Measurements from ENCODE around the gene GNGT2. TPM values are rescaled to one million over a fixed set of nuclear protein-coding genes. Genes with fewer than 3 reads are reported as not detected.
A peak's percentile ranks its signal among the peaks of the same experiment; 100 is the strongest.

The GNGT2 gene
- total RNA-seq (ENCODE audit: low replicate concordance) = not detected in 2 replicates

DNA sequence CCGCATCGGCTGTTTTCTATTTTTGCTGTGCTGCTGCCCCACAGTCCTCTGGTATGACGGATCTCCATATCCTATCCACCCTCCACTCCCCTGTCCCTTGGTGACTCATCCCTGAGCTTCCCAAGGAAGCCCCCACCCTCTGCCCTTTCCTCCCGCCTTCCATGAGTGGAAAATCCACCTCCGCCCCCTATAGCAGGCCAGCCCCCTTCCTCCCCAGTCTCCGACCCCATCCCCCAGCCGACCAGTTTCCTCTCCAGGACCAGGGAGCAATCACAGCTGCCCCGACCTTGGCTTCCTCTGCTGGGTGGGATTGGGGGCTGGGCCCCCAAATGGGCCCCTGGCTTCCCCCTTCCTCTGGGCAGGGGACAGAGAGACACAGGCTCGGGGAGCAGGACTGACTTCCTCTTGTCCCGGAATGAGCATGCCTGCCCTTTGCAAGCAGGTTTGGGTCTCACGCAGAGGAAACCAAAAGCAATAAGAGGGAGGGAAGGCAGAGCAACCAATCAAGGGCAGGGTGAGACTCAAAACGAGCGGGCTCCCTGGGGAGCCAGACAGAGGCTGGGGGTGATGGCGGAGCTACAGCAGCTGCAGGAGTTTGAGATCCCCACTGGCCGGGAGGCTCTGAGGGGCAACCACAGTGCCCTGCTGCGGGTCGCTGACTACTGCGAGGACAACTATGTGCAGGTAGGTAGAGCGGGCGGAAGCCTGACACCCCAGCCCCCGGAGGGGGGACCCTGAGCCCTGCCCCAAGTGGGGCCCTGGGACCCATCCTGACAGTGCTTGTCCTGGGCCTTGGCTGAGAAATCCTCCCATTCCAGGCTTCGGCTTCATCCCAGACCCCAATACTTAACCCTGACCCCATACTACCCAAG is at the start of gene GNGT2, which contains the start of gene ABI3:
GNGT2 (minus strand) TSS at position 417 of the 872 bp plus-strand sequence. CDS start 3,152 bp downstream, outside the sequence.
ABI3 (plus strand) TSS at position 550 of the 872 bp plus-strand sequence; CDS start at position 568, 18 bp downstream.
- Mint-ChIP-seq H3K27me3 (ENCODE audit: insufficient read depth, low read depth) (peaks cover 13% of the 10 kb centered on the region), H3K9me3 (no peaks in the 10 kb centered on the region), H3K4me3 (peak within 1 kb of the TSS; percentile 34), H3K27ac (peak within 1 kb of the TSS; percentile 40), H3K36me3 (no peaks in the 10 kb centered on the region), H3K4me1 (peaks cover 15% of the 10 kb centered on the region)
- Histone ChIP-seq H3K27ac (no peak within 1 kb of the TSS), H3K79me2 (ENCODE audit: low read depth) (no peaks in the 10 kb centered on the region), H3K4me2 (peak within 1 kb of the TSS; percentile 63), H3K9ac (no peak within 1 kb of the TSS), H2AFZ (replicated peaks) (peak within 1 kb of the TSS; percentile 61), H3K4me1 (peaks cover 12% of the 10 kb centered on the region), H3F3A (ENCODE audit: low read depth) (no peaks in the 10 kb centered on the region), H3K9me3 (ENCODE audit: low read depth) (no peaks in the 10 kb centered on the region), H3K27me3 (no peaks in the 10 kb centered on the region), H4K20me1 (ENCODE audit: low read depth) (no peaks in the 10 kb centered on the region), H3K36me3 (no peaks in the 10 kb centered on the region), H3K4me3 (no peak within 1 kb of the TSS)
- no peak for TF ChIP-seq EZH2phosphoT487 (IDR thresholded peaks at IDR 0.05)
- TF ChIP-seq EZH2 (IDR thresholded peaks at IDR 0.05) = no peak
- TF ChIP-seq, protein P1, sequence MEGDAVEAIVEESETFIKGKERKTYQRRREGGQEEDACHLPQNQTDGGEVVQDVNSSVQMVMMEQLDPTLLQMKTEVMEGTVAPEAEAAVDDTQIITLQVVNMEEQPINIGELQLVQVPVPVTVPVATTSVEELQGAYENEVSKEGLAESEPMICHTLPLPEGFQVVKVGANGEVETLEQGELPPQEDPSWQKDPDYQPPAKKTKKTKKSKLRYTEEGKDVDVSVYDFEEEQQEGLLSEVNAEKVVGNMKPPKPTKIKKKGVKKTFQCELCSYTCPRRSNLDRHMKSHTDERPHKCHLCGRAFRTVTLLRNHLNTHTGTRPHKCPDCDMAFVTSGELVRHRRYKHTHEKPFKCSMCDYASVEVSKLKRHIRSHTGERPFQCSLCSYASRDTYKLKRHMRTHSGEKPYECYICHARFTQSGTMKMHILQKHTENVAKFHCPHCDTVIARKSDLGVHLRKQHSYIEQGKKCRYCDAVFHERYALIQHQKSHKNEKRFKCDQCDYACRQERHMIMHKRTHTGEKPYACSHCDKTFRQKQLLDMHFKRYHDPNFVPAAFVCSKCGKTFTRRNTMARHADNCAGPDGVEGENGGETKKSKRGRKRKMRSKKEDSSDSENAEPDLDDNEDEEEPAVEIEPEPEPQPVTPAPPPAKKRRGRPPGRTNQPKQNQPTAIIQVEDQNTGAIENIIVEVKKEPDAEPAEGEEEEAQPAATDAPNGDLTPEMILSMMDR (IDR thresholded peaks at IDR 0.05) = no peak
- DNase-seq (ENCODE audit: low spot score) = no peak

DNA sequence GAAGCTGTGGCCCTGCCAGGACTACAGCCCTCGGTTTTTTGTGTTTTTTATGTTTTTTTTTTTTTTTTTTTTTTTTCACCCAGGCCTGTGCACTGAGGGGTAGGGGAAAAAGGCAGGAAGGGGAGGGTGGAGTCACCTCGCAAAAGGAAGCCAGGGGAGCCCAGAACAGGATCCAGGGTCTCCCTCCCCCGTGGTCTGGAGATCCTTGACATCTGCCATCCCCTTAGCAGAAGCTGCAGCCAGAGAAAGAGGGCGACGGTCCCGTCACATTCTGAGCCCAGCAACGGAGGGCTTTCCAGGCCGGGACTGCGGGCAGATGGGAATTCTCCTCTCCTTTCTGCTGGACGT is 49.3 kb upstream of the GNGT2 start:
- peaks cover 7% of the 10 kb centered on the region for H3K4me1 Mint-ChIP-seq
- H3K27ac Mint-ChIP-seq = no peak overlapping the region
- H3F3A ChIP-seq (ENCODE audit: low read depth) = peaks cover 13% of the 10 kb centered on the region
- H3K9me3 ChIP-seq (ENCODE audit: low read depth) = no peaks in the 10 kb centered on the region
- H2AFZ ChIP-seq (replicated peaks) = no peak overlapping the region
- H4K20me1 ChIP-seq (ENCODE audit: low read depth) = no peaks in the 10 kb centered on the region
- peaks cover 10% of the 10 kb centered on the region for H3K27me3 Mint-ChIP-seq (ENCODE audit: insufficient read depth, low read depth)
- DNase-seq (ENCODE audit: low spot score) = no peak
- H3K27me3 ChIP-seq = peaks cover 30% of the 10 kb centered on the region
- no peaks in the 10 kb centered on the region for H3K79me2 ChIP-seq (ENCODE audit: low read depth)
- no peaks in the 10 kb centered on the region for H3K36me3 ChIP-seq
- H3K9me3 Mint-ChIP-seq = no peaks in the 10 kb centered on the region
- peak overlapping the region; percentile 81 for H3K4me2 ChIP-seq
- H3K27ac ChIP-seq = no peak overlapping the region
- H3K4me1 ChIP-seq = no peaks in the 10 kb centered on the region
- no peak overlapping the region for H3K9ac ChIP-seq
- H3K4me3 Mint-ChIP-seq = peak overlapping the region; percentile 85
- peak overlapping the region; percentile 60 for H3K4me3 ChIP-seq
- no peaks in the 10 kb centered on the region for H3K36me3 Mint-ChIP-seq
- TF ChIP-seq EZH2 (IDR thresholded peaks at IDR 0.05) (no peak), EZH2phosphoT487 (IDR thresholded peaks at IDR 0.05) (no peak)
- TF ChIP-seq, protein P1 (IDR thresholded peaks at IDR 0.05) = no peak

DNA sequence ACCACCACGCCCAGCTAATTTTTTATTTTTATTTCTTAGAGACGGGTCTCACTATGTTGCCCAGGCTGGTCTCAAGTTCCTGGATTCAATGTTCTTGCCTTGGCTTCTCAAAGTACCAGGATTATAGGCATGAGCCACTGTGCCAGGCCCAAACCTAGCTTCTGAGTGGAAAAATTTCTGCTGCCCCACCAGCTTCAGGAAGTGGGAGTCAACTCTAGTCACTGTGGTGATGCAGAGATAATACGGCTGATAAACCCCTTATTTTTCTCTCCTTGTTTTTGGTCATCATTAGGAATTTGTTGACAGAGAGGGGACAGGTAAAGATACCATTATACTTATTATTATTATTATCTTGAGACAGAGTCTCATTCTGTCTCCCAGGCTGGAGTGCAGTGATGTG is 48.0 kb upstream of the GNGT2 start:
- TF ChIP-seq EZH2 (IDR thresholded peaks at IDR 0.05) (no peak), EZH2phosphoT487 (IDR thresholded peaks at IDR 0.05) (no peak)
- TF ChIP-seq, protein P1 (IDR thresholded peaks at IDR 0.05) = no peak
- no peak overlapping the region for H3K4me3 ChIP-seq
- H3K79me2 ChIP-seq (ENCODE audit: low read depth) = no peaks in the 10 kb centered on the region
- H3K27me3 ChIP-seq = peaks cover 30% of the 10 kb centered on the region
- Mint-ChIP-seq H3K4me3 (no peak overlapping the region), H3K27me3 (ENCODE audit: insufficient read depth, low read depth) (peaks cover 4% of the 10 kb centered on the region), H3K9me3 (no peaks in the 10 kb centered on the region), H3K27ac (no peak overlapping the region), H3K4me1 (peaks cover 7% of the 10 kb centered on the region), H3K36me3 (no peaks in the 10 kb centered on the region)
- no peaks in the 10 kb centered on the region for H3K4me1 ChIP-seq
- H3K27ac ChIP-seq = no peak overlapping the region
- H2AFZ ChIP-seq (replicated peaks) = no peak overlapping the region
- peaks cover 13% of the 10 kb centered on the region for H3F3A ChIP-seq (ENCODE audit: low read depth)
- H3K36me3 ChIP-seq = no peaks in the 10 kb centered on the region
- H3K9ac ChIP-seq = no peak overlapping the region
- no peak overlapping the region for H3K4me2 ChIP-seq
- no peak for DNase-seq (ENCODE audit: low spot score)
- H4K20me1 ChIP-seq (ENCODE audit: low read depth) = no peaks in the 10 kb centered on the region
- H3K9me3 ChIP-seq (ENCODE audit: low read depth) = no peaks in the 10 kb centered on the region

Data from neural progenitor cell (in vitro differentiated cells).